NCI-H446 (cell line): ENCODE results near the gene DMKN.
"Not testable (repeated sequence)": the region's sequence is repeated elsewhere in the genome, so short reads cannot be mapped to it uniquely, and the experiment has no call there.

Experiments used
- DNase-seq, 2 experiments: peaks; one replicate each; lab custom pipeline; 2025; lab: John Stamatoyannopoulos, UW

The DMKN gene

GRCh38 chr19:35462476-35462953 is 50.9 kb downstream of the DMKN start:
- DNase-seq, result no peak

- not testable (repeated sequence) for DNase-seq
Observed at GRCh38 chr19:35461788-35462187, 51.7 kb downstream of the DMKN start.

GRCh38 chr19:35461060-35461459 is 52.4 kb downstream of the DMKN start:
- DNase-seq, result no peak

GRCh38 chr19:35460608-35461007 is 52.8 kb downstream of the DMKN start:
- DNase-seq, result no peak

- DNase-seq, result no peak
Observed at GRCh38 chr19:35459414-35460082, 53.9 kb downstream of the DMKN start.

- no peak for DNase-seq
Observed at GRCh38 chr19:35458731-35459391, 54.6 kb downstream of the DMKN start.

GRCh38 chr19:35458192-35458591 is 55.3 kb downstream of the DMKN start:
- no peak for DNase-seq

GRCh38 chr19:35457173-35457572 is 56.3 kb downstream of the DMKN start:
- no peak for DNase-seq

GRCh38 chr19:35455616-35456201 is 57.7 kb downstream of the DMKN start:
- no peak for DNase-seq

- no peak for DNase-seq
Observed at GRCh38 chr19:35454663-35455062, 58.8 kb downstream of the DMKN start.

- DNase-seq, result no peak
Observed at GRCh38 chr19:35451338-35452096, 61.9 kb downstream of the DMKN start.

GRCh38 chr19:35449359-35450043 is 63.9 kb downstream of the DMKN start:
- DNase-seq, result no peak

GRCh38 chr19:35447606-35448469 is 65.6 kb downstream of the DMKN start, which contains the start of gene FFAR2:
Gene FFAR2, plus strand, starts transcription at chr19:35448257. Its CDS starts 1,458 bp downstream, at chr19:35449715.
- DNase-seq, result no peak
